Measurements from ENCODE around the gene CACTIN.
"Not testable (repeated sequence)": the region's sequence is repeated elsewhere in the genome, so short reads cannot be mapped to it uniquely, and the experiment has no call there.

Gene CACTIN

DNA sequence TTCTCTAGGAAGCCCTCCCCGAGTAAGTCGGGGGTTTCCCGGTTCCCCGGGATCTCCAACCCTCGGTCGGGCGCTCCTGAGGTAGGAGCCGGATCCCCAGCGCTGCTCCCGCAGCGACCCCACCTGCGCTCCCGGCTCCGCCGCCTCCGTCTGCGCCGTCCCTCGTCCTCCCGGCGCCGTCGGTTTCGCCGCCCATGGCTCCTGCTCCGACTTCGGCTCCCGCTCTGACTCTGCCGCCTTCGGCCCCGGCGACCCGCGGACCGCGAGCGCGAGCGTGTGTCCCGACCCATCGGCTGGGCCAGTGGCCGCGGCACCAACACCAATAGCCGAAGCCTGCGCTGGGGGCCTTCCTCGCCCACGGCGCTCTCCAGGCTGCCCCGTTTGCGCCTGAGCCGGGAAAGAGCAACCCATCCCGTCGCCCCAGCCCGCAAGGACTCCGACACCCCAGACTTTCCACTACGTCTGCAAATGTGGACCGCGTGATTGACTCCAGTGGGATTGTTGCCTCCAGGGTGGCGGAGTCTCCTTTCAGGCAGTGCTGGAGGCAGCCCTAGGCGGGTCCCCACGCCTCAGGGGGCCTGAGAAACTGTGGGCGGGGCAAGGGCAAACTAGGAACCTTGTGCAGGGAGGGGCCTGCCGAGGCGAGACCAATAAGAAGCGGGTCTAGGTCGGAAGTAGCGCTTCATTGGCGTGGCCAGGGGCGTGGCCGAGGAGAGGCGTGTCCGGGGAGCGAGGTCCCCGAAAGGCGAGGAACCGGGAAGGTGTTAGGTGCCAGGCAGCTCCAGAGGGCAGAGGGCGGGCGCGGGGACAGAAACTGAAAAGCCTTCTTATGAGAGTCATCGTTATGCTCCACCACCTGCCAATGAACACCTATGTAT, at the start of gene CACTIN:
Gene CACTIN (minus strand): TSS at position 318 of the 878 bp plus-strand sequence. CDS start 28 bp downstream, at position 290.
- DNase-seq: peak; percentile 96

DNA sequence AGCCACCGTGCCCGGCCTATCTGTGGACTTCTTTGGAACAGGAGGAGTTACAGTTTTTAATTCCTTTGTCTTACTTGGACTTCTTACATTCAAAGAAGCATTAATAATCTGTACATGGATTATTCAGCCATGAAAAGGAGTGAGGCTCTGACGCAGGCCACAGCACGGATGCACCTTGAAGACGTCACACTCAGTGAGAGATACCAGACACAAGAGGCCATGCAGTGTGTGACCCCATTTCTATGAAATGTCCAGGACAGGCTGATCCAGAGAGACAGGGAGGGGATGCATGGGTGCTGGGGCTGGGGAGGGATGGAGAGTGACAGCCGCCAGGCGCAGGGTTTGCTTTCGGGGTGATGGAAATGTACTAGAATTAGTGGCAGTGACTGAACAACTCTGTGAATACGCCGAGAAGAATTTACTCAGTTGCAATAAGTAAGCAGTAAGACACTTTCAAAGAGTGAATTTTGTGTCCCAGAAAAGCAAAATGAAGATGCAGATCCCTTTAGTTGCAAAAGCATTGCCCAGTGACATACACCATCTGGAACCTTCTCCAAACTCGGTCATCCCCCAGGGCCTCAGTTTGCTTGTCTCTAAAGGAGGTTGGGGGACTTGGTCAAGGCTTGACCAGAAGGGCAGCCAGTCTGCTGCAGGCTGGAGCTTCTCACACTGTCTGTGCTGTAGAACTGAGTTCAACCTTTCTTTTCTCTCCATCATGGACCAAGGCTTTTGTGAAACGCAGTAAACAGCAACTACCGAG, 48.4 kb upstream of the CACTIN start:
- no peak for DNase-seq

DNA sequence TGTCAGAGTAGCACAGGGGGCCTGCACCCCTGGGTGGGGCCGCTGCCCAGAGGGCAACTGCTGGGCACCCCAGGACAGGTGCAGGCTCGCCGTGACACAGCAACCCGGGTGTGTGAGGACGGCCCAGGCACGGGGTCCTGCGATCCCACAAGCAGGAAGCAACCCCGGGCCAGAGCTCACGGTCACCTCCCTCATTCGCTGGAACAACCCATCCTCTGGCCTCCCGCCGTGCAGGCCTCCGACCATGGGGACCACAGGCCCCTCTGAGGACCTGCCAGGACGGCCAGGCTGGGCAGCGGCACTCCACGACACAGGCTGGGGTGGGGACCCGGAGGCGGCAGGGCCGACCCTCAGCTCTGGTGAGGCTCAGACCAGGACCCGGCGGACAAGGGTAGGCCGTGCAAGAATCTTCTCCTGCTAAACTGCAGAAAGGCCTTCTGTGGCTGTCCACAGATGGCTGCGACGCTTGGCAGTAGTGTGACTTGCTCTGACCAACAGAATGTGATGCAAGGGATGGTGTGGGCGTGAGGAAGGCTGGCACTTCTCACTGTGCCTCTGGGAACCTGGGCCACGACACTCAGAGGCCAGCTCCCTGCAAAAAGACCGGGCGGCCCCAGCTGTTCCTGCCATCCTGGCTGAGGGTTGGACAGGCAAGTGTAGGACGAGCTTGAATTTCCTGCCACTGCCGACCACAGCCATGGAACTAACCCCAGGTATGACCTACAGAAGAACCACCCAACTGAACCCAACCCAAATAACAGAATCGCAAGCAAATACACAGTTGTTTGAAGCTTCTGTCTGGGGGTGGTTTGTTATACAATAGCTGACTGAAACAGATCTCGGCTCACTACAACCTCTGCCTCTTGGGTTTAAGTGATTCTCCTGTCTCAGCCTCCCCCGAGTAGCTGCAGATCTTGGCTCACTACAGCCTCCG, 47.2 kb upstream of the CACTIN start:
- no peak for DNase-seq

DNA sequence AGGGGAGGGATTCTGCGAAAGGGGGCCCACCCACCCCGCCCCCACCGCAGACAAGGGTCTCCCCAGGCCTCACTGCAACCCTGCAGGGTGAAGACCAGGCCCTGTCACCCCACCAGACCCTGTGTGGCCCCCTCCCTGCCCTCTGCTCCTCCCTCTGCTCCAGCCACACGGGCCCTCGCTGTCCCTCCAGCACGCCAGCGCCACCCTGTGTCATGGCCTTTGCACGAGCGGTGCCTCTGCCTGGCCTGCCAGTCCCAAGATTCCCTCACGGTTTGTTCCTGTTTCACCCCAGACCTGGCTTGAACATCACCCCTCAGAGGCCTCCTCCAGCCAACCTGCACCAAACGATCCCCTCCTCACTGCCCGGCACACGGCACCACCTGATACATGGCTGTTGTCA, 46.4 kb upstream of the CACTIN start:
- DNase-seq: no peak

DNA sequence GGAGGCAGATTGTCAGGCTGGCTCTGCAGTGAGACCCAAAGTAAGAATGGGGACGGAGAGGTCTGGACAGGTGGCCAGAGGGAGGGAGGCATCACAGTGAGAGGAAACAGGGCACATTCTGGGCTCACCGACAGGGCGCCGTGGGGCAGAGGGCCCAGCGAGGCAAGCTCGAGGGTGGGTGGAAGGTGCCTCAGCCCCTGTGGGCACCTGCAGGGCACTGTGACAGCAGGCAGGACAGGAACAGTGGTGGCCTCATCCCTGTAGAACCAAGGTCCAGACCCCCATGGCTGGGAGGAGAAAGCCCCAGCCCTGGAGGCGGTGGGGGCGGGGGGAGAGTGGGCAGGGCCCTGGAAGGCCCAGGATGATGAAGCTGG, 46.0 kb upstream of the CACTIN start:
- DNase-seq: no peak

- DNase-seq: no peak
Observed at GRCh38 chr19:3671680-3672574, 45.3 kb upstream of the CACTIN start.

DNA sequence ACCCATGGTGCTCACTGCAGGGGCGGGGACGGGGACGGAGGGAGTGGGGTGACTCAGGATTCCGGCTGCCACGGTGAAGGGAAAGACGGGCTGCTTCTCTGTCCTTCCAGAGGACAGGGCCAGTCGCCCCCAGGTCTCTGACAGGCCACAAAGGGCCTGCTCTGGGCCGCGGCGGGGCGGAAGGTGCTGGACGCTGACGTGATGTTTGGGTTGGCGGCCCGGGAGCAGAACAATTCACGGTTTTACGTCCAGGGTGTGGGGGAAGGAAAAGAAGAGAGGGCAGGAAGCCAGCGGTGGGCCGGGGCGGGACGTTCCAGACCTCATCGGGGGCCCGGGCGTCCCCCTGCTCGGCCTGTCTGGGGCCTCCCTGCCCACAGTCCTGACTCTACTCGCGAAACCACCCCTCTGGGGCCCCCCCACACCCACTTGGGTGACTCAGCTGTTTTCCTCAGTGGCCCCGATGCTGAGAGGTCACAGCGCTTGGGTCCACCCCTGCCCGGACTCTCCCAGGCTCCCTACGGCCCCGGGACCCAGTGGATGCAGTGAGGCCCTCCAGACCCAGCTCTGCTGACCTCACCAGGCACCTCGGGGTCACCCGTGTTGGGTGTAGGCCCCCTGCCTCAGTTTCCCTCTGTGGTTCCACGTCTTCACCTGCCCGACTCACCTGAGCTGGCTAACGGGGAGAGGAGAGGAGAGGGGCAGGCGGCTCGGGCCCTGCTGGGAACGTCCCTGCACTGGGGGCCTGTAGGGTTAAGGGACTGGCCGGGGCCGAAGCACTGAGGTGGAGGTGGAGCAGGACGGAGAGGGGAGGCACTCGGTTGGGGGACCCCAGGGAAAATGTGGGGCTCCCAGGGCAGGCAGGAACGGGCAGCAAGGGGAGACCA, 44.4 kb upstream of the CACTIN start:
- no peak for DNase-seq

DNA sequence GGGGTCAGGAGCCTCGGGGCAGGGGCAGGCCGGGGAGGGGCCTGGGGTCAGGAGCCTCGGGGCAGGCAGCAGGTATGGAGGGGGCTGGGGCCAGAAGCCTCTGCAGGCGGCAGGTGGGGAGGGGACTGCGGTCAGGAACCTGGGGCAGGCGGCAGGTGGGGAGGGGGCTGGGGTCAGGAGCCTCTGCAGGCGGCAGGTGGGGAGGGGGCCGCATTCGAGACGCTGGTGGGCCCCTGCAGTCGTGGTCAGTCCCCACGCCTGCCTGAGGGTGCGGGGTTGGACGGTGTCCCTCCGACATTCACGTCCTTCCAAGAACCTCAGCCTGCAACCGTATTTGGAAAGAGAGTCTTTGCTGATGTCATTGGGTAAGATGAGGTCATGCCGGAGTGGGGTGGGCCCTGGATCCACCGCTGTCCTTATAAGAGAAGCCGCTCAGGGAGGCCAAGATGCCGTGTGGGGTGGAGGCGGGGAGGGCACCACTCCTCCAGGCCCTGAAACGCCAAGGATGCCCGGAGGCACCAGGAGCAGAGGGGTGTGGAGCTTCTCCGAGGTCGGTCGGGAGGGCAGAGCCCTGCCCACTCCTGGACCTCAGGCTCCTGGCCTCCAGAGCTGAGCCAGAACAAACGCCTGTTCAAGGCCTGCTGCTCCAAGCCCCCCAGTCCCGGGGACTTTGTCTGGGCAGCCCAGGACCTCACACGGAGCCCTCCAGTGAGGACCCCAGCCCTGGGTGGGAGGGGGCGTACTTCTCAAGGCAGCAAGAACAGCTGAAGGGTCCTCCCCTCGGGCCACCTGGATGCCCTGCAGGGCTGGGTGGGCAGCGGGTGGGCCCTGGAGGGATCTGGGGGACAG, 43.6 kb upstream of the CACTIN start:
- peak; percentile 96 for DNase-seq

DNA sequence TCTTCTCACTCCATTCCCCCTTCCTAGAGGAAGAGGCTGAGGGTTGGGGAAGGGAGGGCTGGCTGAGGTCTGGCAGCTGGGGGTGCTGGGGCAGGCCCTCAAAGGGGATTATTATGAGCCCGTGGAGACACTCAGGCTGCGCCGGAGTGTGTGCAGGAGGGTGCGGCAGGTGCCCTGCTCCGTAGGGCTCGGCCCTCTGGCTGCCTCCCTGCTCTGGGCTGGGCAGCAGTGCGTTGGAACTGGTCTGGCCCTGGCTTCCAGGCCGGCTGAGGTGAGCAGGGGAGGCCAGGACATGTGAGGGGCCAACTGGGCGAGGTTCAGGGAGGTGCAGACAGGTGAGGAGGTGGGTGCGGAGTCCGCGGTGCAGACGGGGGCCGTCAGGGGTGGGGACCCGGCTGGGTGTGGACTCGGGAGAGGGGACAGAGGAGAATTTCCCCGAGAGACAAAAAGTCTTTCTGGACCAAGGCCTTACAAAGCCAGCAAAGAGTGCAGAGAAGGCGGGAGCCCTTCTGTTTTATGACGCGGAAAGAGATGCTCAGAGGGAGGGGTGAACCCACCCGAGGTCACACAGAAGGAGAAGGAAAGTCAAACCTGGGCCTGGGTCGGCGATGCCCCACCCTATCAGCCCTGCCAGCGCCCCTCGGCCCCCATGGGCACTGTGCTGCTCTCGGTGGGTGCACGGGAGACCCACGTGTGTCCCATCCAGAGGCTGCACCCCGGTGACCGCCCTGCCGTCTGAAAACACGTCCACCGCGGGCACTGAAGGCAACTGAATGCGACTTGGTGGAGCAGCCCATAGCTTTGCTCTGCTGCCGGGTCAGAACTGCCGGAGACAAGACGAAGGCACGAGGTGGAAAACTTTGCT, 42.7 kb upstream of the CACTIN start:
- DNase-seq: no peak

- DNase-seq: peak; percentile 17
Observed at GRCh38 chr19:3668331-3669081, 41.9 kb upstream of the CACTIN start.

DNA sequence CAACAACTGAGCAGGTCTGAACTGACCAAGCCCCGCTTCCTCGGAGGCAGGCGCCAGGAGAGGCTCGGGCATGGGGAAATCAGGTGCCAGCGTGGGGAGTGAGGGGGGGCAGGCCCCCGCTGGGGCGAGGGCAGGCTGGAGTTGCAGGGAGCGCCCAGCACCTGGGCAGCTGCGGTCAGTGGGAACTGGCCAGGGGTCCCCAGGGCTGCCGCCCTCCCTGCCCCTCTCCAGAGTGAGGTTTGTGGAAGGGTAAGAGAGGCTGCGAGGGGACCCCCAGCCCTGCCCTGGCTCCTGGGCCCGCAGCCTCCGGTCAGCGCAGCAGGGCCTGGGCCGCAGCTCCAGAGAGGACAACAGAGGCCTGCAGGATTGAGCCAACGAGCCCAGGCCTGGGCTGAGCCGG, 41.2 kb upstream of the CACTIN start:
- DNase-seq: no peak

GRCh38 chr19:3667037-3667638, 40.5 kb upstream of the CACTIN start:
- DNase-seq: no peak

DNA sequence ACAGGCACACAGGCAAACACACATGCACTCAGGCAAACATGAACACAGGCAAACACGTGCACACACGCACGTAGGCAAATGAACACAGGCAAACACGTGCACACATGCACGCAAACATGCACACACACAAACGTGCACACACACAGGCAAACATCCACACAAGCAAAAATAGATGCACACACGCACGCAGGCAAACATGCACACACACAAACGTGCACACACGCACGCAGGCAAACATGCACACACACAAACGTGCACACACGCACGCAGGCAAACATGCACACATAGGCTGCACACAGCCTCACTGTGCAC, 39.9 kb upstream of the CACTIN start:
- not testable (repeated sequence) for DNase-seq

GRCh38 chr19:3665681-3666544, 39.3 kb upstream of the CACTIN start:
- DNase-seq: peak; percentile 10

- no peak for DNase-seq
Observed at GRCh38 chr19:3664879-3665642, 38.5 kb upstream of the CACTIN start.

DNA sequence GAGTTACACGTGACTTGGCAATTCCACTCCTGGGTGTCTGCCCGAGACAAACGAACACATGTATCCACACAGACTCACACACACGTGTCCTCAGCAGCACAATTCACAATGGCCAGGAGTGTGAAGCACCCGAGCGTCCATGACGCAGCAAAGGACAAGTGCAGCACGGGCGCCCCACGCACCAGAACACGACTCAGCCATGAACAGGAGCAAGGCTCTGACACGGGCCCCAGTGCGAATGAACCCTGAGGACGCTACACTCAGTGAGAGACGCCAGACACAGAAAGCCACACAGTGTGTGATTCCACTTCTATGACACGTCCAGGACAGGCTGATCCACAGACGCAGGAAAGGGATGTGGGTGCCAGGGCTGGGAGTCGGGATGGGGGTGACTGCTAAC, 37.2 kb upstream of the CACTIN start:
- no peak for DNase-seq
